Right cardiac atrium (tissue), 5 donors: ENCODE results near the gene CLEC7A. TPM values are rescaled to one million over a fixed set of nuclear protein-coding genes. Genes with fewer than 3 reads are reported as not detected.

Source experiments
- ATAC-seq, 2 donors: fragments of 200-7000 bp; cut with Tn5 transposase; one replicate each; pipeline versions ENCODE4 v1.8.0 to v1.9.1; 2020; ENCODE audit warnings: moderate library complexity in 2 of 2, mild to moderate bottlenecking in 1 of 2
- DNase-seq, 3 donors: peaks; one replicate each; pipeline ENCODE4 v3.0.0-alpha.2; 2020
- H3K27ac ChIP-seq: one replicate; pipeline ENCODE4 v1.5.1; 2013; ENCODE audit warnings: mild to moderate bottlenecking, low read length, control low read depth, moderate library complexity
- H3K27me3 ChIP-seq: one replicate; pipeline ENCODE4 v1.6.1; 2013; ENCODE audit not compliant: control insufficient read depth, insufficient read depth
- H3K4me1 ChIP-seq: one replicate; pipeline ENCODE4 v1.6.1; 2013; ENCODE audit warnings: low read length; ENCODE audit not compliant: control insufficient read depth, insufficient read depth
- H3K4me3 ChIP-seq: one replicate; pipeline ENCODE4 v1.5.1; 2013; ENCODE audit warnings: low read length, control low read depth
- H3K9me3 ChIP-seq: one replicate; pipeline ENCODE4 v1.6.1; 2013; ENCODE audit warnings: low read length; ENCODE audit not compliant: control insufficient read depth
- WGBS: extraction: QIAGEN DNeasy Blood & Tissue Kit; methylation state at CpG from one replicate; pipeline ENCODE4 v1.1.7; 2013; 5-methylcytosine and 5-hydroxymethylcytosine counted together
- intact Hi-C, 4 donors: fragments of 100-400 bp; cut with DNase I; formaldehyde crosslinking; loops; one replicate each; pipeline versions ENCODE4 v1.11.0 to v1.14.0; 2022 to 2023
- polyA plus RNA-seq: library from polyadenylated mRNA; stranded (reverse); fragments of 200-250 nt; gene quantifications from one replicate; pipeline ENCODE4 v1.2.3, GENCODE V29; 2013
- total RNA-seq, 4 donors: library from RNA; stranded (reverse); fragmentation: NEBNext Ultra II Directional; extraction: Animal tissue kit (Norgen Biotek cat#: 25700); gene quantifications; one replicate each; pipeline ENCODE4 v1.2.1, GENCODE V29; 2021
- donor health status: healthy with polysubstance abuse.
- donor health status: DM: no; HTN: yes; CAD: no.
- donor health status: DM: no; HTN: no; CAD: no.
- donor health status: DM: no; HTN: yes; CAD: no; lungs with severe emphysema.
- donor health status: DM: yes; HTN: yes; CAD: no.

Gene CLEC7A
- total and polyA plus RNA-seq, 5 donors, result 2.4 to 14.9 (median 10.0) TPM

- 65% methylated on average over 4 of the region's 4 CpGs for WGBS
- Histone ChIP-seq H3K27me3 (no peaks in the 10 kb centered on the region), H3K9me3 (no peaks in the 10 kb centered on the region), H3K4me3 (peak overlapping the region; percentile 15), H3K27ac (no peak overlapping the region), H3K4me1 (peaks cover under 1% of the 10 kb centered on the region)
- ATAC-seq (peak in 1 of 2 donors; percentile 34), DNase-seq (no peak)
- intact Hi-C loops, result no loop called here
Measured at GRCh38 chr12:10094646-10095395, 35.2 kb downstream of the CLEC7A start.

- H3K4me1 ChIP-seq, result peaks cover 2% of the 10 kb centered on the region
- H3K4me3 ChIP-seq, result no peak overlapping the region
- no peaks in the 10 kb centered on the region for H3K27me3 ChIP-seq
- DNase-seq, result no peak
- WGBS, result 45% methylated on average over 8 of the region's 8 CpGs
- no peak overlapping the region for H3K27ac ChIP-seq
- intact Hi-C loops, result no loop called here
- no peaks in the 10 kb centered on the region for H3K9me3 ChIP-seq
- ATAC-seq, result no peak
Measured at GRCh38 chr12:10088955-10089900, 40.8 kb downstream of the CLEC7A start.

- peaks cover 2% of the 10 kb centered on the region for H3K4me1 ChIP-seq
- DNase-seq (no peak), ATAC-seq (no peak)
- intact Hi-C loops, result no loop called here
- no peak overlapping the region for H3K4me3 ChIP-seq
- peaks cover 2% of the 10 kb centered on the region for H3K9me3 ChIP-seq
- no peaks in the 10 kb centered on the region for H3K27me3 ChIP-seq
- no peak overlapping the region for H3K27ac ChIP-seq
Measured at GRCh38 chr12:10088031-10088430, 42.0 kb downstream of the CLEC7A start.

GRCh38 chr12:10086387-10086786, 43.6 kb downstream of the CLEC7A start:
- intact Hi-C loops, result no loop called here

GRCh38 chr12:10084733-10085132, 45.3 kb downstream of the CLEC7A start:
- DNase-seq, result no peak

More at GRCh38 chr12:10086387-10086786, 43.6 kb downstream of the CLEC7A start:
- 83% methylated on average over 3 of the region's 3 CpGs for WGBS
- Histone ChIP-seq H3K4me1 (peaks cover 2% of the 10 kb centered on the region), H3K9me3 (peaks cover 2% of the 10 kb centered on the region), H3K27me3 (no peaks in the 10 kb centered on the region), H3K27ac (no peak overlapping the region), H3K4me3 (no peak overlapping the region)
- DNase-seq (no peak), ATAC-seq (no peak)

GRCh38 chr12:10082117-10082874, 47.7 kb downstream of the CLEC7A start:
- peak in 1 of 3 donors; percentile 30 for DNase-seq
- H3K9me3 ChIP-seq, result peaks cover 2% of the 10 kb centered on the region
- ATAC-seq, result no peak
- H3K4me3 ChIP-seq, result no peak overlapping the region
- H3K4me1 ChIP-seq, result no peaks in the 10 kb centered on the region
- H3K27ac ChIP-seq, result no peak overlapping the region
- 78% methylated on average over 5 of the region's 5 CpGs for WGBS
- H3K27me3 ChIP-seq, result no peaks in the 10 kb centered on the region
- intact Hi-C loops, result no loop called here

More at GRCh38 chr12:10084733-10085132, 45.3 kb downstream of the CLEC7A start:
- Histone ChIP-seq H3K4me3 (no peak overlapping the region), H3K27me3 (no peaks in the 10 kb centered on the region), H3K4me1 (no peaks in the 10 kb centered on the region), H3K9me3 (peaks cover 2% of the 10 kb centered on the region), H3K27ac (no peak overlapping the region)
- ATAC-seq, result no peak
- WGBS, result 91% methylated on average over 6 of the region's 6 CpGs
- intact Hi-C loops, result no loop called here

- intact Hi-C loops, result no loop called here
Measured at GRCh38 chr12:10075451-10075850, 54.5 kb downstream of the CLEC7A start.

GRCh38 chr12:10073261-10073660, 56.7 kb downstream of the CLEC7A start:
- Histone ChIP-seq H3K27ac (no peak overlapping the region), H3K27me3 (no peaks in the 10 kb centered on the region), H3K4me3 (no peak overlapping the region), H3K4me1 (no peaks in the 10 kb centered on the region), H3K9me3 (no peaks in the 10 kb centered on the region)
- no peak for DNase-seq
- WGBS, result 95% methylated on average over 5 of the region's 5 CpGs
- intact Hi-C loops, result no loop called here
- no peak for ATAC-seq

More at GRCh38 chr12:10075451-10075850, 54.5 kb downstream of the CLEC7A start:
- Histone ChIP-seq H3K4me1 (no peaks in the 10 kb centered on the region), H3K27me3 (no peaks in the 10 kb centered on the region), H3K27ac (no peak overlapping the region), H3K4me3 (no peak overlapping the region), H3K9me3 (no peaks in the 10 kb centered on the region)
- DNase-seq (no peak), ATAC-seq (no peak)

GRCh38 chr12:10072131-10072530, 57.9 kb downstream of the CLEC7A start:
- DNase-seq, result no peak
- no peaks in the 10 kb centered on the region for H3K9me3 ChIP-seq
- intact Hi-C loops, result no loop called here
- ATAC-seq, result no peak
- H3K27ac ChIP-seq, result no peak overlapping the region
- no peaks in the 10 kb centered on the region for H3K27me3 ChIP-seq
- H3K4me1 ChIP-seq, result no peaks in the 10 kb centered on the region
- WGBS, result 94% methylated on average over 2 of the region's 2 CpGs
- H3K4me3 ChIP-seq, result no peak overlapping the region

- intact Hi-C loops, result no loop called here
- H3K4me3 ChIP-seq, result no peak overlapping the region
- 91% methylated on average over 4 of the region's 4 CpGs for WGBS
- no peaks in the 10 kb centered on the region for H3K4me1 ChIP-seq
- H3K27me3 ChIP-seq, result no peaks in the 10 kb centered on the region
- no peaks in the 10 kb centered on the region for H3K9me3 ChIP-seq
- ATAC-seq (no peak), DNase-seq (no peak)
- H3K27ac ChIP-seq, result no peak overlapping the region
Measured at GRCh38 chr12:10070380-10070779, 59.6 kb downstream of the CLEC7A start.
